Measurements from ENCODE around the gene KIAA1755.

- TF ChIP-seq CTCF (IDR thresholded peaks at IDR 0.05) (no peak), ZFX (IDR thresholded peaks at IDR 0.05; ENCODE audit: borderline replicate concordance) (no peak)
Measured at GRCh38 chr20:38187517-38187916, 73.0 kb downstream of the KIAA1755 start.
